ENCODE results near the gene NRL. TPM values are rescaled to one million over a fixed set of nuclear protein-coding genes. Genes with fewer than 3 reads are reported as not detected.

The NRL gene
- total RNA-seq, 1 experiment from 2014 or later, result 2.5 TPM

DNA sequence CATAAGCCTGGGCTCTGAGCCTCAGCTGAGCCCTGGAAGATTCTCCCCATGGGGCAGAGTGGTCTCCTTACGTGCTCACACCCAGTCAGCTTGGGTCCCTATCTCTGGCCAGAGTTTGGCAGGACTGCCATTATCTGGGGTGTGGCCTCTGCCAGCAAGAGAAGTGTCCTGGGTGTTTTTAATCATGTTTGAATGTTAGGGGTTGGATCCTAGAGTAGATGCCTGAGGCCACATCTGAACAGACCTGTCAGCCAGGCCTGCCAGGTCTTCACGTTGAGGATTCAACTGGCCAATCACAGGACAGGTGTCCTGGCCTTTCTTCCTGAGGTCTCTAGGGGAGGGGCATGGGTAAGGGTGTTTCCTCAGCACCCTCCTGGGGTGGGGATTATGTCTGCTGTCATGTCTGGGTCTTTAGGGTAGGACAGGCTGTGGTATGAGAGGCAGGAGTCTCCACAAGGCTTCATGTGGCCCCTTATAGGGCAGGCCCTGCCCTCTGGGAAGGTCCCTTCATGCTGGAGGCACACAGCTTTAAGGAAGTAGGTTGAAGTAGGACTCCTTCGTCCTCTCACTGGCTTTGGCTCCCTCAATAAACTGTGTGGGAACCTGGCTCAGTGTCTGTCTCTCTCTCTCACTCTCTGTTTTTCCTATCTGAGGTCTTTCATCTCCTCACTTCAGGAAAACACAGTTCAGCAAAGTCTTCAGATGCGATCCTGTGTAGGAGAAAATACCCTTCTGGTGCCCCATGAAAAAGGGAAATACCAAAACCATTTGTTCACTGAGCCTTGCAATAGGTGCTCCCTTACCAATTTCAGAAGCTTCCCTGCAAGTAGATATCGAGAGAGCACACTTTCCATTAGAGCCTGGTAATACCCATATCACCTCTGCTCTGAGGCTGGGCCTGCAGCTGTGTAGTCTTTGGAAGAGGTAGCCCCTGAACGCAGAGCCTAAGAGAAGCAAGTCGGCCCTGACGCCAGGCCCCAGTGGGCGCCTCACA, 9.0 kb upstream of the NRL start:
- no CpG with 5 or more reads among the region's 9 CpGs for WGBS (ENCODE audit: extremely low coverage, insufficient read length, low lambda C conversion rate)
- Histone ChIP-seq H4K20me1 (ENCODE audit: control insufficient read depth, insufficient read depth, insufficient read length) (no peaks in the 10 kb centered on the region), H3K56ac (ENCODE audit: insufficient read length, low read depth, low read length) (no peak overlapping the region), H2BK12ac (ENCODE audit: insufficient read length, low read depth, low read length) (no peak overlapping the region), H3K4me1 (ENCODE audit: insufficient read depth, low read length) (no peaks in the 10 kb centered on the region), H3K9ac (ENCODE audit: extremely low read depth, insufficient read length, low read length) (no peak overlapping the region), H2AFZ (ENCODE audit: low read length) (no peak overlapping the region), H3K4ac (ENCODE audit: low read depth, low read length) (no peak overlapping the region), H2AK5ac (ENCODE audit: insufficient read length, low read length) (no peak overlapping the region), H2BK5ac (ENCODE audit: insufficient read length, low read length) (no peak overlapping the region), H3K27me3 (ENCODE audit: insufficient read depth, low read length) (no peaks in the 10 kb centered on the region), H3T11ph (ENCODE audit: low read length) (no peak overlapping the region), H3K23me2 (ENCODE audit: insufficient read length, low read depth, low read length, poor library complexity, severe bottlenecking) (no peaks in the 10 kb centered on the region), H3K4me2 (ENCODE audit: insufficient read depth, insufficient read length, low read length) (no peak overlapping the region), H3K14ac (ENCODE audit: insufficient read depth, low read length) (no peak overlapping the region), H3K27ac (ENCODE audit: insufficient read length, low read depth, low read length) (no peak overlapping the region), H4K5ac (ENCODE audit: insufficient read length, low read depth, low read length) (no peak overlapping the region), H3K79me1 (ENCODE audit: insufficient read depth, low read depth, low read length, poor library complexity, severe bottlenecking) (no peaks in the 10 kb centered on the region), H2BK15ac (ENCODE audit: low read depth, low read length) (no peak overlapping the region), H2BK20ac (ENCODE audit: low read depth, low read length, poor library complexity, severe bottlenecking) (no peak overlapping the region), H3K9me3 (ENCODE audit: control insufficient read depth, low read depth, low read length) (no peaks in the 10 kb centered on the region), H3K79me2 (ENCODE audit: insufficient read depth, low read length) (no peaks in the 10 kb centered on the region), H3K18ac (ENCODE audit: insufficient read length, low read depth, low read length) (no peak overlapping the region), H2BK120ac (ENCODE audit: low read depth, low read length, poor library complexity, severe bottlenecking) (no peak overlapping the region), H4K8ac (replicated peaks; ENCODE audit: insufficient read length, low read depth, low read length) (no peak overlapping the region), H4K91ac (ENCODE audit: insufficient read length, low read depth, low read length) (no peak overlapping the region), H3K23ac (ENCODE audit: insufficient read length, low read depth, low read length) (no peak overlapping the region)
- no peaks in the 10 kb centered on the region for H3K27me3 Mint-ChIP-seq (ENCODE audit: low read depth)
- DNase-seq, result no peak
- no peaks in the 10 kb centered on the region for H3K4me1 Mint-ChIP-seq
- H3K27ac Mint-ChIP-seq, result no peak overlapping the region
- TF ChIP-seq, protein P1, sequence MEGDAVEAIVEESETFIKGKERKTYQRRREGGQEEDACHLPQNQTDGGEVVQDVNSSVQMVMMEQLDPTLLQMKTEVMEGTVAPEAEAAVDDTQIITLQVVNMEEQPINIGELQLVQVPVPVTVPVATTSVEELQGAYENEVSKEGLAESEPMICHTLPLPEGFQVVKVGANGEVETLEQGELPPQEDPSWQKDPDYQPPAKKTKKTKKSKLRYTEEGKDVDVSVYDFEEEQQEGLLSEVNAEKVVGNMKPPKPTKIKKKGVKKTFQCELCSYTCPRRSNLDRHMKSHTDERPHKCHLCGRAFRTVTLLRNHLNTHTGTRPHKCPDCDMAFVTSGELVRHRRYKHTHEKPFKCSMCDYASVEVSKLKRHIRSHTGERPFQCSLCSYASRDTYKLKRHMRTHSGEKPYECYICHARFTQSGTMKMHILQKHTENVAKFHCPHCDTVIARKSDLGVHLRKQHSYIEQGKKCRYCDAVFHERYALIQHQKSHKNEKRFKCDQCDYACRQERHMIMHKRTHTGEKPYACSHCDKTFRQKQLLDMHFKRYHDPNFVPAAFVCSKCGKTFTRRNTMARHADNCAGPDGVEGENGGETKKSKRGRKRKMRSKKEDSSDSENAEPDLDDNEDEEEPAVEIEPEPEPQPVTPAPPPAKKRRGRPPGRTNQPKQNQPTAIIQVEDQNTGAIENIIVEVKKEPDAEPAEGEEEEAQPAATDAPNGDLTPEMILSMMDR (conservative IDR thresholded peaks at IDR 0.05), result no peak
- no peaks in the 10 kb centered on the region for H3K9me3 Mint-ChIP-seq
- peaks cover 16 to 51% (median 43%) of the 10 kb centered on the region in 3 experiments; a peak in 6 of 7 replicates for H3K36me3 Mint-ChIP-seq (ENCODE audit: insufficient read depth in 1 of 3, low read depth in 3 of 3)
- H3K4me3 Mint-ChIP-seq, result no peak overlapping the region

Data from H9 (cell line).